HT-29 (cell line): ENCODE results near the gene FLT3LG. TPM values are rescaled to one million over a fixed set of nuclear protein-coding genes. Genes with fewer than 3 reads are reported as not detected.

Experiments used
- DNase-seq: peaks from one replicate; pipeline ENCODE4 v3.0.0-alpha.2; 2015; ENCODE audit warnings: low spot score
- small RNA-seq: library from RNA; depleted of rRNA; stranded (forward); fragments of <200 nt; gene quantifications from one replicate; pipeline ENCODE3, GENCODE V24; 2014
- total RNA-seq: library from RNA; depleted of rRNA; stranded (reverse); fragments of >200 nt; shearing (Covaris generic); gene quantifications from 2 replicates; pipeline ENCODE4 v1.2.3, GENCODE V29; 2014; rRNA removed

Gene FLT3LG
- total RNA-seq, 1 experiment from 2014 or later: 2.1 TPM

GRCh38 chr19:49507803-49508494 is 33.9 kb downstream of the FLT3LG start:
- DNase-seq: no peak

- peak; percentile 73 for DNase-seq
These were observed 39.1 kb downstream of the FLT3LG start for GRCh38 chr19:49512970-49513745.

DNA sequence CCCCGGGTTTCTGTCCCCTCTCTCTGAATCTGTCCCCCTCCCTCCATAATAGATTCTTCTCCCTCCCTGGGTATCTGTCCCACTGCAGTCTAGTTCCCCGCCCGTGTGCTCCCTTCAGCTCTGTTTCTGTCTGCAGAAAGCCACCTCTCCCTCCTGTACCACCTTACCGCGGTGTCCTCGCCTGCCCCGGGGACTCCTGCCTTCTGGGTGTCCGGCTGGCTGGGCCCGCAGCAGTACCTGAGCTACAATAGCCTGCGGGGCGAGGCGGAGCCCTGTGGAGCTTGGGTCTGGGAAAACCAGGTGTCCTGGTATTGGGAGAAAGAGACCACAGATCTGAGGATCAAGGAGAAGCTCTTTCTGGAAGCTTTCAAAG is 39.7 kb downstream of the FLT3LG start:
- DNase-seq: no peak

GRCh38 chr19:49514151-49514550 is 40.1 kb downstream of the FLT3LG start:
- DNase-seq: no peak

DNA sequence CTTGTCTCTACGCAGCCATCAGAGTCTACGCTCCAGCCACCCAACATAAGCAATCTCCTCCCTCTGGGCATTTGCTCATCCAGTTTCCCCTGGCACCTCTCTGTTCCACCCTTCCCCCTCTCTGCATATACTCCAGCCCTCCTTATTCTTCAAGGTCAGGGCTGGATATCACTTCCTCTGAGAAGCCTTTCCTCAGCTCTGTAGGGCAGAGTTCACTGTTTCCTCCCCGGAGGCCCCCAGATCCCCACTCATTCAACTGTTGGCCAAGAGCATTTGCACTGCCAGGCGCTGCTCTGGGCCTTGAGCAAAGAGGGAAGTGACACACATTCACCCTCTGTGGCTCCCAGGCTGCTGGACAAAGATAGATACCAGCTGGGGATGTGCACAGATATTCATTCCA is 41.8 kb downstream of the FLT3LG start:
- no peak for DNase-seq

DNA sequence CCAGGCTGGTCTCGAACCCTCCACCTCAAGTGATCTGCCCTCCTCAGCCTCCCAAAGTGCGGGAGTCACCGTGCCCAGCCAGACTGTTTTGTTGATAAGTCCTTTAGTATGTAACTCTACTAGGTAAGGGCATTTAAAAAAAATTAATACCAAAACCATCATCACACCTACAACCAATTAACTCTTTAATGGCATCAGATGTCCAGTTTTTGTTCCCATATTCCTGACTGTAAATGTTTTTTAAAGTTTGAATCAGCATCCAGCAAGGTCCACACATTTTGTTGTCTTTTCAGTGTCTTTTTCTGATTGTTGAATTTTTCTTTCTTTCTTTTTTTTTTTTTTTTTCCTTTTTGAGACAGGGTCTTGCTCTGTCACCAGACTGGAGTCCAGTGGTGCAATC is 44.0 kb downstream of the FLT3LG start:
- DNase-seq: no peak

GRCh38 chr19:49520705-49521319 is 46.8 kb downstream of the FLT3LG start:
- DNase-seq: no peak

- DNase-seq: no peak
These were observed 50.9 kb downstream of the FLT3LG start for GRCh38 chr19:49524812-49525455.

DNA sequence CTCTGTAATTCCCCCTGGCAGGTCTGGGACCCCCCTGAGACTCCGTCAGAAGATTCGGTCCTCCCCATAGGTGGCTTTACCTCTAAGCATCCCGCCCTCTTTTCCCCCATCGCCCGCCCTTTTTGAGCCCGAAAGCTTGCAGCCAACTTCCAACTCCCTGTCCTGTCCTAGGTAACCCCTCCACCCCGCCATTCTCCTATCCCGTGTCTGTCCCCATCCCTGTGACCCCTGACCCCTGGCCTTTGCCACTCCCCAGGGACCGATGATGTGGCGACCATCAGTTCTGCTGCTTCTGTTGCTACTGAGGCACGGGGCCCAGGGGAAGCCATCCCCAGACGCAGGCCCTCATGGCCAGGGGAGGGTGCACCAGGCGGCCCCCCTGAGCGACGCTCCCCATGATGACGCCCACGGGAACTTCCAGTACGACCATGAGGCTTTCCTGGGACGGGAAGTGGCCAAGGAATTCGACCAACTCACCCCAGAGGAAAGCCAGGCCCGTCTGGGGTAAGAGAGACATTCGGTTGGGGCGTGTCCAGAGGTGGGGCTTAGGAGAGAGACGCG is 54.3 kb downstream of the FLT3LG start:
- no peak for DNase-seq

DNA sequence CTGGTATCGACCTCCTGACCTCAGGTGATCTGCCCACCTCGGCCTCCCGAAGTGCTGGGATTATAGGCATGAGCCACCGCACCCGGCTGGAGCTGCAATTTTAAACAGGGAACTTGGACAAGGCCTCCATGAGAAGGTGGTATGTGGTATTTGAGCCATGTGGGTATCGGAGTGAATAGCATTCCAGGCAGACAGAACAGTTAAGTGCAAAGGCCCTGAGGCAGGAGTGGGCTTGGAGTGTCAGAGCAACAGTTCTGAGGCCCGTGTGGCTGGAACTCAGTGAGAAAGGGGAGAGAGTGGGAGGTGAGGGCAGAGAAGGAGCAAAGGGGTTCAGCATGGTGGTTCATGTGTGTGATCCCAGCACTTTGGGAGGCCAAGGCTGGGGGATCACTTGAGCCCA is 56.7 kb downstream of the FLT3LG start:
- no peak for DNase-seq

GRCh38 chr19:49533551-49534488 is 59.8 kb downstream of the FLT3LG start:
- DNase-seq: no peak

GRCh38 chr19:49534632-49535385 is 60.8 kb downstream of the FLT3LG start:
- DNase-seq: no peak

Small RNA genes lying within 50 kb of the gene (small RNA-seq; reads per million reads assigned to genes)
- gene COX6CP7 (not detected), gene MIR150 (0.29 reads per million), gene SNORD32A (not detected), gene SNORD33 (not detected), gene SNORD34 (not detected), gene SNORD35A (not detected), gene SNORD35B (not detected)

Other genes with a start within 250 kb of the FLT3LG start
- gene SLC6A16, start 149.0 kb upstream of the FLT3LG start, total RNA-seq: 0.26 TPM in 1 of 2 replicates, not detected in the other
- not detected in 2 replicates for gene CD37, start 138.8 kb upstream of the FLT3LG start, total RNA-seq
- 27.2 and 28.6 TPM in 2 replicates for gene TEAD2, start 111.8 kb upstream of the FLT3LG start, total RNA-seq
- 0.18 and 0.53 TPM in 2 replicates for gene DKKL1, start 110.3 kb upstream of the FLT3LG start, total RNA-seq
- not detected in 2 replicates for gene KASH5, start 86.0 kb upstream of the FLT3LG start, total RNA-seq
- gene PTH2, start 50.8 kb upstream of the FLT3LG start, total RNA-seq: not detected in 2 replicates
- gene GFY, start 48.8 kb upstream of the FLT3LG start, total RNA-seq: not detected in 2 replicates
- 0.13 and 0.18 TPM in 2 replicates for gene SLC17A7, start 32.7 kb upstream of the FLT3LG start, total RNA-seq
- gene PIH1D1, start 22.4 kb upstream of the FLT3LG start, total RNA-seq: 337 and 351 TPM in 2 replicates
- gene ALDH16A1, start 21.0 kb upstream of the FLT3LG start, total RNA-seq: 214 and 224 TPM in 2 replicates
- gene RPL13A, start 13.4 kb downstream of the FLT3LG start, total RNA-seq: 7,406 and 7,983 TPM in 2 replicates
- 5,724 and 5,984 TPM in 2 replicates for gene RPS11, start 22.2 kb downstream of the FLT3LG start, total RNA-seq
- gene FCGRT, start 38.4 kb downstream of the FLT3LG start, total RNA-seq: 150 and 176 TPM in 2 replicates
- 17.6 and 25.6 TPM in 2 replicates for gene RCN3, start 53.8 kb downstream of the FLT3LG start, total RNA-seq
- gene NOSIP, start 106.3 kb downstream of the FLT3LG start, total RNA-seq: 247 and 262 TPM in 2 replicates
- 25.8 and 26.3 TPM in 2 replicates for gene PRRG2, start 107.1 kb downstream of the FLT3LG start, total RNA-seq
- 15.0 and 15.3 TPM in 2 replicates for gene PRR12, start 117.0 kb downstream of the FLT3LG start, total RNA-seq
- 33.1 and 45.2 TPM in 2 replicates for gene RRAS, start 165.9 kb downstream of the FLT3LG start, total RNA-seq
- 58.6 and 67.6 TPM in 2 replicates for gene SCAF1, start 168.0 kb downstream of the FLT3LG start, total RNA-seq
- 380 and 432 TPM in 2 replicates for gene IRF3, start 191.6 kb downstream of the FLT3LG start, total RNA-seq
- gene BCL2L12, start 191.7 kb downstream of the FLT3LG start, total RNA-seq: 78.2 and 100 TPM in 2 replicates
- gene PRMT1, start 203.1 kb downstream of the FLT3LG start, total RNA-seq: 922 and 995 TPM in 2 replicates
- gene ADM5, start 215.4 kb downstream of the FLT3LG start, total RNA-seq: 9.2 and 10.0 TPM in 2 replicates
- gene CPT1C, start 216.9 kb downstream of the FLT3LG start, total RNA-seq: 0.47 and 1.4 TPM in 2 replicates